H1 (cell line): ENCODE data around the gene WNT8B.

Source experiments
- CTCF ChIP-seq, 3 experiments: IDR thresholded peaks; 1 replicate in 2 of 3; 2 replicates in 1 of 3; pipeline versions ENCODE4 v1.5.1 to v1.6.1; 2011; ENCODE audit warnings: low read length in 3 of 3, mild to moderate bottlenecking in 3 of 3, inconsistent platforms in 2 of 3, low read depth in 1 of 3, moderate library complexity in 1 of 3; ENCODE audit not compliant: insufficient read depth in 1 of 3; ENCODE audit errors: control extremely low read depth in 1 of 3
- EZH2 ChIP-seq: fragments of 200-600 bp; sonication (generic); IDR thresholded peaks from 2 replicates; pipeline ENCODE4 v1.7.1; 2012; ENCODE audit warnings: low read depth, mild to moderate bottlenecking, moderate library complexity, low read length, inconsistent platforms; ENCODE audit not compliant: severe bottlenecking
- MAX ChIP-seq: IDR thresholded peaks from 2 replicates; pipeline ENCODE4 v1.6.1; 2012; ENCODE audit warnings: inconsistent platforms
- RFX5 ChIP-seq: IDR thresholded peaks from 2 replicates; pipeline ENCODE4 v1.6.1; 2011; ENCODE audit warnings: low read depth, low read length, improper control_type of control experiment, borderline replicate concordance
- RNF2 ChIP-seq: fragments of 200-900, 300-1000 bp; sonication (generic); IDR thresholded peaks from 2 replicates; pipeline ENCODE4 v1.7.1; 2016; ENCODE audit warnings: borderline replicate concordance, low read depth, mild to moderate bottlenecking, antibody characterized with exemption, low read length; ENCODE audit not compliant: poor library complexity, severe bottlenecking; ENCODE audit errors: missing control alignments
- TAF7 ChIP-seq: optimal IDR thresholded peaks from 2 replicates; pipeline ENCODE3; 2011; ENCODE audit warnings: low read depth, mild to moderate bottlenecking, inconsistent platforms, low read length, moderate library complexity, borderline replicate concordance
- YY1 ChIP-seq: IDR thresholded peaks from 2 replicates; pipeline ENCODE4 v1.6.1; 2011; ENCODE audit warnings: low read depth, mild to moderate bottlenecking, low read length

- TF ChIP-seq EZH2, result no peak
- no peak for TF ChIP-seq CTCF (IDR thresholded peaks at IDR 0.05; ENCODE audit: control extremely low read depth in 1 of 3, insufficient read depth in 1 of 3, low read depth in 1 of 3, low read length in 3 of 3)
- TF ChIP-seq TAF7, result no peak
- no peak for TF ChIP-seq MAX
- TF ChIP-seq RNF2, result no peak
- no peak for TF ChIP-seq YY1
- TF ChIP-seq RFX5, result peak; percentile 54; the same call in 1 of the 2 replicates
Observed at GRCh38 chr10:100485801-100486495, 23.1 kb downstream of the WNT8B start.
